KBM-7 (cell line): ENCODE results near the gene LRIT1.
A peak's percentile ranks its signal among the peaks of the same experiment; 100 is the strongest.

Source experiments
- DNase-seq: peaks from one replicate; pipeline ENCODE4 v3.0.0-alpha.2; 2015
- in situ Hi-C: fragments of 300-500 bp; cut with MboI; formaldehyde crosslinking; loops from 2 replicates; pipeline ENCODE4 v1.14.3; 2020; ENCODE audit warnings: low sequenced_read_pairs, low pct_unique_long_range_greater_than_20kb, mixed read lengths

The LRIT1 gene

DNA sequence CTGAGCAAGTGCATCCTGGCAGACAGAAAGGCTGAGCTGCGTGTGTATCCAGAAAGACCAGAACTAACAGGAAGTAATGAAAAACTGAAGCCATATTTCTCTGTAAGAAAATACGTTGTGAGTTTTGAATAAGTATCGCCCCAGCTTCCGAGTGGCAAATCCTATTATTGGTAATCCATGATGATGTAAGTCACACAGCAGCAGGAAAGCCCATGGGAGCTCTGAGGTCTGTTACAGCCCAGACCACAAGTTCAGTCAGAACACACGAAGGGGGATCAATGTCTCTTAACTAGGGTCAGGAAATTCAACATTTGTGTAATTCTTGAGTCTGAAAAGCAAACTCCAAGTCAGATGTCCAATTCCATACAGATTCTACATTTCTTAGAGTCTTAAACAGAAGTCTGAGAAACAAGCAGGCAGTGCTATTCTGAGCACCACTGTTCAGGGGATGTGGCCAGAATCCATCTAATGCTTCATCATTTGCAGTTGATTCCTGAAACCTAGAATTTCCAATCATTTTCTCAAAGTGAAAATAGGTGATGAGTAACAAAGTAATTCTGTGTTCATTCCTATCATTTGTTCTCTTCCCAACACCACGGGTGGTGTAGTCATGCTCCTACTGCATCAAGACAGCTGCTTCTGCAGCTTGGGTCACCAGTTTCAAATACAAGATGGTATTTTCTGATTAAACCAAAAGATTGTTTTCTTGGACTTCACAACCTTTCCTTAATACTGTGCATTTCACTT lies 15.7 kb downstream of the LRIT1 start, which contains the start of gene LRIT2:
LRIT2 (minus strand) TSS at position 118 of the 747 bp plus-strand sequence; CDS start at position 94, 24 bp downstream.
- in situ Hi-C loops: no loop called here
- DNase-seq: no peak

GRCh38 chr10:84224411-84225028 lies 16.8 kb downstream of the LRIT1 start:
- no peak for DNase-seq
- in situ Hi-C loops: no loop called here

DNA sequence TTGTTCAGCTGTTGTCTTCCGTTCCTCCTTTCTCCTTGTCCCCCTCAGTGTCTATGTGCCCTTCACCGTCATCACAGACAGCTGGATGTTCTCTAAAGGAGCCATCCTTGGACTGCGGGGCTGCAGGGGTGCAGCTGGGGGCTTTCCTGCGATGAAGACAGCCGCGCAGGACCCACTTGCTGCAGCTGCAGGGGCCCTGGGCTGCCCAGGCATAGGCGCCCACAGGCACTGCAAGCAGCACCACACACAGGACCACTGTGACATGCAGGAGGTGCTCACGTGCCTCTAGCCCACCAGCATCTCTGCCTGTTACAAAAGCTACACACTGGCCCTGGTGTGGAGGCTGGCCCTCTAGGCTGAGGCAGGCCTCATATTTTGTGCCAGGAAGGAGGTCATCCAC lies 19.4 kb downstream of the LRIT1 start:
- no peak for DNase-seq
- in situ Hi-C loops: no loop called here

DNA sequence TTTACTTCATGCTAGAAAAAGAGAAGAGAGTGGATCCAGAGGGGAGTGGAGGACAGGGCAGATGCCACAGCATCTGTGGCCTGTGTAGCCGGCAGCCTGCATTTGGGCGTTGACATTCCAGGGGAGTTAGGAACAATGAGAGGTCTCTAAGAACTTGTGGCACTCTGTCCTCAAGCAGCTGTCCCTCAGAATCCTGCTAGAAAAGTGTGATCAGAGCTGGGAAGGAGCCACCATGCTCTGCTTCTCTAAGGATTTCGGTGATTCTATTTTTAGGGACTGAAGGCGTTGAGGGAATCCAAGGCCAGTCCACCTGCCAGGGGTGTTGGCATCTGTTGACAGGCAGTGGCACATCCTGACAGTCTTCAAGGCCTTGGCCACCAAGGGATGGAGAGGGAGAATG lies 23.6 kb downstream of the LRIT1 start:
- in situ Hi-C loops: no loop called here
- DNase-seq: no peak

DNA sequence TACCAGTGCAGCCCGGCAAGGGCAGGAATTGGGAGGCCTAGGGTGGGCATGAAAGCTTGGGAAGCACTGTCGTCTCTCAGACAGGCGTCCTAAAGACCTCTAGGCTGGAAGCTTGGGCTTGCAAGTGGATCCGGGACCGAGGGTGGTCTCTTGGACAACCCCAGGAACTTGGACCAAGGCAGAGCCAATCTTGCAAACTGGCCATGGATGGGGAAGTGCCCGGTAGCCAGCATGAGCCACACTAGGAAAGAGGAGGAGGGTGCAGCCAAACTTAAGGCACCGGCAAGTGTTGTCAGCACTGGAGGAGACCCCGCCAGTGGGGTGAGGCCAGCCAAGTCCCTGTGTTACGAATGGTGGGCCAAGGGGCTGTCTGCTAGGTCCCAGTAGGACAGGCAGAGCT lies 24.5 kb downstream of the LRIT1 start:
- DNase-seq: no peak
- in situ Hi-C loops: no loop called here

GRCh38 chr10:84214612-84215235 lies 26.6 kb downstream of the LRIT1 start:
- DNase-seq: peak; percentile 48
- in situ Hi-C loops: no loop called here

GRCh38 chr10:84214046-84214572 lies 27.2 kb downstream of the LRIT1 start:
- DNase-seq: no peak
- in situ Hi-C loops: no loop called here

DNA sequence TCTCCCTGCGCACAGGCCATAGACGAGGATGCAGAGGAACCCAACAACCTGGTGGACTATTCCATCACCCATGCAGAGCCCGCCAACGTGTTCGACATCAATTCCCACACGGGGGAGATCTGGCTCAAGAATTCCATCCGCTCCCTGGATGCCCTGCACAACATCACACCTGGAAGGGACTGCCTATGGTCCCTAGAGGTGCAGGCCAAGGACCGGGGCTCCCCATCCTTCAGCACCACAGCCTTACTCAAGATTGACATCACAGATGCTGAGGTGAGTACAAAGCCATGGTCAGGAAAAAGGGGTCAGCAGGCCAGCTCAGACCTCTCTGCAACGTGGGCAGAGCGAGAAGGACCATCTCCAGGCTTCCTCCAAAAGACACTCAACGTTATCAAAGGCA lies 28.3 kb downstream of the LRIT1 start:
- DNase-seq: no peak
- in situ Hi-C loops: no loop called here

- no peak for DNase-seq
- in situ Hi-C loops: no loop called here
Measured at GRCh38 chr10:84212014-84212413, 29.3 kb downstream of the LRIT1 start.

- in situ Hi-C loops: no loop called here
- no peak for DNase-seq
Measured at GRCh38 chr10:84211566-84211965, 29.8 kb downstream of the LRIT1 start.

DNA sequence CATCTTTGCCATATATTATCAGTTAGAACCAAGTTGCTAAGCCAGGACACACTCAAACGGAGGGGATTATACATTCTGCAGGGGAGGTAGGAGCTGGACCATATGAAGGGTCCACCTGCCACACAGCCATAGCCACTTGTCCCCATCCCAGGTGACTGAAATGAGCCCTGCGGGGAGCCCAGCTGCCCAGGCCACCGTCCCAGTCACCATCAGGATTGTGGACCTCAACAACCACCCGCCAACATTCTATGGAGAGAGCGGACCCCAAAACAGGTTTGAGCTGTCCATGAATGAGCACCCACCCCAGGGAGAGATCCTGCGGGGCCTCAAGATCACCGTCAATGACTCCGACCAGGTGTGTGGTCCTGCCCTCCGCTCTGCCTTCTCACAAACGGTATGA lies 33.3 kb downstream of the LRIT1 start:
- in situ Hi-C loops: no loop called here
- DNase-seq: no peak

DNA sequence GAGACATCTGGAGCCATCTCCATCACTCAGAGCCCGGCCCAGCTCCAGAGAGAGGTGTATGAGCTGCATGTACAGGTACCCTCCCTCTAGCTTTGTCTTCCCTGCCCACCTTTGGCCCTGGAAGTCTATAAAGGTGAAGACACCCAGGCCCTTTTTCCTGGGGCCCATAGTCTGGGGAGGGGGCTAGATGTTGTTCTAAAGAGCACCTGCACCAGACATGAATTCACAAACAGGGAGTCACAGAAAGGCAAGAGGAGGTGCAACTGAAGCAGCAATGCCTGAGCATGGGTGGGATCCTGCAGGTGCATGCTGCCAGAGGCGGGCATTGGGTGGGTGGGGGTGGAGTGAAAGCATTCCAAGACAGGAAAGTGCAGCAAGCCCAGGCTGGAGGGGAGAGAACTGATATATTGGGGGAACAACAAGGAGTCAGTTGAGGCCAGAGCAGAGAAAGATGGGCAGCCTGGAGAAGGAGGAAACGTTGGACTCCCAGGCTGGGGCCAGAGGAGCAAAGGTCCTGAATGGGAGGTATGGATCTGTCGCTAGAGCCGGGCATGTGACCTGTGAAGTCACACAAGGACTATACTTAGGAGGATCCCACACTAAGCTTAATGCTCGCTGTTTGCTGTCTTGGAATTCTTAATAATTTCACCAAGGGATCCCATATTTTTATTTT lies 35.4 kb downstream of the LRIT1 start:
- DNase-seq: no peak
- in situ Hi-C loops: no loop called here

DNA sequence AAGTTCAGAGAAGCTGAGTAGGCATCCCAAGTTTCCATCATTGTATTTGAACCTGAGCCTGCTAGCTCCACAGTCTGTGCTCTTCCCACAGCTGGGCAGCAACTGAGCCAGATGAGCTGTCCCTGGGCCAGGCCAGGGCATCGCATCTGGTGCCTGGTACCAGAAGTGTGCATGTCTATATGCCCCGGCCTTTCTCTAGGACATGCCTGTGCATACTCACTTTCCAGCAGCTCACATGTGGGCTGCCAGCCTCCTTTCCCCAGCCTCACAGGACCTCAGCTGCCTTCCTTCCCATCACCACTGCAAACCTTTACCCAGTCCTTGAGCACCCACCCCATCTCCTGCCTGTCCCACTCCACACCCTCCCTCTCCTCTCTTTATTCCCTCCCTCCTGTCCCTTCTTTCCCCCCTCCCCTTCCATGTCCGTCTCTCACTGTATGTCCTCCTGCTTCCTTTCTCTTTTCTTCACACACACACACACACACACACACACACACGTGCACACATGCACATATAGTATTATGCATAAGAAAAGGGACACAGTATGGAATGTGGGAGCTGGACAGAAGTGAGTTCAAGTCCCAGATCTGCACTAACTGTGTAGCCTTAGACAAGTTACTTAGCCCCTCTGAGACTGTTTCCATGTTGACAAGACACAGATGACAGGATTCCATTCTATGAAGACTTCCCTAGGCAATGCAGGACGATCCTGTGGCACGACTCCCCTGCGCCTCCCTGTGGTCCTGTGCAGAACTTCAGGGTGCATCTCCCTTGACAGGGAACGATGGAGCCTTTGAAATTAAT lies 36.1 kb downstream of the LRIT1 start:
- in situ Hi-C loops: no loop called here
- DNase-seq: peak; percentile 57

GRCh38 chr10:84204610-84205009 lies 36.7 kb downstream of the LRIT1 start:
- DNase-seq: no peak
- in situ Hi-C loops: no loop called here

GRCh38 chr10:84204122-84204521 lies 37.2 kb downstream of the LRIT1 start:
- DNase-seq: no peak
- in situ Hi-C loops: no loop called here

GRCh38 chr10:84202349-84202748 lies 39.0 kb downstream of the LRIT1 start:
- no peak for DNase-seq
- in situ Hi-C loops: no loop called here

DNA sequence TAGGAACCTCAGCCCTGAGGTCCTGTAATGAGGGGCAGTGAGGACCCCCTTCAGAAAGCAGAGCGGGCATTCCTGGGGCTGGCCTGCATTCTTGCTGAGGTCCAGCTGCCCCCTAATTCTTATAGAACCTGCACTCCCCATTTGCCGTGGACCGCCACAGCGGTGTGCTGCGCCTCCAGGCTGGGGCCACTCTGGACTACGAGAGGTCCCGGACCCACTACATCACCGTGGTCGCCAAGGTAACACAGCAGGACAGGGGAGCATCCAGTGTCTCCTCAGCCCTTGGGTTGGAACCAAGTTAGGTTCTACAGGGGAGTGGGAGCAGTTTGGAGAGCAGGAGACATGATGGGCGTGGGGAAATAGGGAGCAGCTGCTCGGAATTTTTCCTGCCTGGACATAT lies 39.7 kb downstream of the LRIT1 start:
- DNase-seq: no peak
- in situ Hi-C loops: no loop called here

- DNase-seq: no peak
- in situ Hi-C loops: no loop called here
Measured at GRCh38 chr10:84201244-84201606, 40.1 kb downstream of the LRIT1 start.
